GM23338 (cell line): ENCODE results near the gene NR4A1. TPM values are rescaled to one million over a fixed set of nuclear protein-coding genes. Genes with fewer than 3 reads are reported as not detected.

Source experiments
- ATAC-seq: fragments of 200-7000 bp; cut with Tn5 transposase; 3 replicates; pipeline ENCODE4 v1.9.1; 2020
- DNase-seq: peaks from one replicate; pipeline ENCODE4 v3.0.0-alpha.2; 2015; ENCODE audit warnings: low spot score
- H2AFZ ChIP-seq: fragments of 200-600 bp; sonication (generic); 2 replicates; pipeline ENCODE4 v1.8.0; 2016; ENCODE audit warnings: antibody characterized with exemption, mild to moderate bottlenecking, moderate library complexity
- H3F3A ChIP-seq: fragments of 200-600 bp; sonication (generic); replicated peaks from 2 replicates; pipeline ENCODE4 v1.8.0; 2017; ENCODE audit warnings: antibody characterized with exemption, mixed run types, low read depth
- H3K27ac ChIP-seq: fragments of 200-600 bp; sonication (generic); 2 replicates; pipeline ENCODE4 v1.6.1; 2016; ENCODE audit warnings: low read depth
- H3K27me3 ChIP-seq: fragments of 200-600 bp; sonication (generic); 2 replicates; pipeline ENCODE4 v1.8.0; 2016; ENCODE audit warnings: mild to moderate bottlenecking, mixed run types, moderate library complexity; ENCODE audit not compliant: insufficient read depth
- H3K36me3 ChIP-seq: fragments of 200-600 bp; sonication (generic); 2 replicates; pipeline ENCODE4 v1.8.0; 2016; ENCODE audit warnings: mild to moderate bottlenecking; ENCODE audit not compliant: insufficient read depth
- H3K4me1 ChIP-seq: fragments of 200-600 bp; sonication (generic); 2 replicates; pipeline ENCODE4 v1.8.0; 2016; ENCODE audit warnings: mild to moderate bottlenecking, moderate library complexity; ENCODE audit not compliant: insufficient read depth
- H3K4me2 ChIP-seq: fragments of 200-600 bp; sonication (generic); 2 replicates; pipeline ENCODE4 v1.7.1; 2017; ENCODE audit warnings: mixed run types
- H3K4me3 ChIP-seq: fragments of 200-600 bp; sonication (generic); 2 replicates; pipeline ENCODE4 v1.6.1; 2016; ENCODE audit warnings: mixed run types
- H3K79me2 ChIP-seq: fragments of 200-600 bp; sonication (generic); replicated peaks from 2 replicates; pipeline ENCODE4 v1.8.0; 2017; ENCODE audit warnings: mild to moderate bottlenecking; ENCODE audit not compliant: insufficient read depth
- H3K9me2 ChIP-seq: fragments of 200-600 bp; sonication (generic); 2 replicates; pipeline ENCODE4 v1.8.0; 2017; ENCODE audit not compliant: insufficient read depth
- H4K20me1 ChIP-seq: fragments of 200-600 bp; sonication (generic); replicated peaks from 2 replicates; pipeline ENCODE4 v1.8.0; 2017; ENCODE audit warnings: mild to moderate bottlenecking; ENCODE audit not compliant: insufficient read depth
- H3K27ac Mint-ChIP-seq: 2 replicates; pipeline ENCODE4 v1.8.0; 2020; ENCODE audit warnings: inconsistent platforms, mild to moderate bottlenecking, moderate library complexity, mixed read lengths
- H3K27me3 Mint-ChIP-seq: 3 replicates; pipeline ENCODE4 v1.8.0; 2022; ENCODE audit warnings: low read depth, mild to moderate bottlenecking, moderate library complexity, mixed read lengths, inconsistent platforms; ENCODE audit not compliant: insufficient read depth, poor library complexity
- H3K36me3 Mint-ChIP-seq: 3 replicates; pipeline ENCODE4 v1.8.0; 2021; ENCODE audit warnings: low read depth, mild to moderate bottlenecking, inconsistent platforms, moderate library complexity, mixed read lengths
- H3K4me1 Mint-ChIP-seq: 3 replicates; pipeline ENCODE4 v1.8.0; 2020; ENCODE audit warnings: mild to moderate bottlenecking, inconsistent platforms, mixed read lengths
- H3K4me3 Mint-ChIP-seq: 3 replicates; pipeline ENCODE4 v1.8.0; 2021; ENCODE audit warnings: moderate library complexity, mild to moderate bottlenecking, inconsistent platforms, mixed read lengths
- H3K9me3 Mint-ChIP-seq: 3 replicates; pipeline ENCODE4 v1.8.0; 2020; ENCODE audit warnings: moderate library complexity, mild to moderate bottlenecking, inconsistent platforms, mixed read lengths
- CTCF ChIP-seq, 2 experiments: fragments of 200-600 bp in 1 of 2; sonication (generic) in 1 of 2; conservative IDR thresholded peaks; 2 replicates each; pipeline versions ENCODE4 v1.5.1 to v1.6.1; 2016 to 2017; ENCODE audit warnings: antibody characterized with exemption in 2 of 2, low read depth in 2 of 2, mild to moderate bottlenecking in 2 of 2, moderate library complexity in 1 of 2
- EZH2phosphoT487 ChIP-seq: fragments of 200-600 bp; sonication (generic); IDR thresholded peaks from one replicate; pipeline ENCODE4 v1.8.1; 2018; ENCODE audit warnings: antibody characterized with exemption; ENCODE audit not compliant: unreplicated experiment
- REST ChIP-seq: IDR thresholded peaks from one replicate; pipeline ENCODE4 v1.6.1; 2018; ENCODE audit warnings: antibody characterized with exemption; ENCODE audit not compliant: unreplicated experiment
- ZNF462 ChIP-seq: fragments of 250-450 bp; sonication (Bioruptor Pico); IDR thresholded peaks from 2 replicates; pipeline ENCODE4 v1.5.0; 2020; ENCODE audit warnings: mild to moderate bottlenecking, moderate library complexity
- polyA plus RNA-seq: library from polyadenylated mRNA; unstranded; fragments of >200 nt; fragmentation: Nextera tagmentation; extraction: Ambion mirVana; gene quantifications from 2 replicates; pipeline ENCODE4 v1.2.1, GENCODE V29; 2016
- total RNA-seq: library from RNA; depleted of rRNA; stranded (reverse); fragments of >200 nt; shearing (Covaris generic); gene quantifications from 2 replicates; pipeline ENCODE4 v1.2.3, GENCODE V29; 2014

Gene NR4A1
- total and polyA plus RNA-seq, 2 experiments from 2014 or later, result 7.5 to 19.1 TPM

GRCh38 chr12:52091869-52092268 is 40.6 kb downstream of the NR4A1 start (continued):
- no peak for TF ChIP-seq ZNF462 (CRISPR knock-in tag)
- no peak for TF ChIP-seq REST

- DNase-seq (no peak), ATAC-seq (no peak)
- Mint-ChIP-seq H3K27ac (no peak overlapping the region), H3K4me3 (no peak overlapping the region), H3K9me3 (no peaks in the 10 kb centered on the region), H3K4me1 (peaks cover 13% of the 10 kb centered on the region), H3K27me3 (peaks cover 6% of the 10 kb centered on the region), H3K36me3 (no peaks in the 10 kb centered on the region)
- Histone ChIP-seq H4K20me1 (no peaks in the 10 kb centered on the region), H3K36me3 (no peaks in the 10 kb centered on the region), H3K79me2 (no peaks in the 10 kb centered on the region), H3K4me2 (no peak overlapping the region), H3K4me3 (no peak overlapping the region), H2AFZ (no peak overlapping the region), H3K9me2 (no peaks in the 10 kb centered on the region), H3K27me3 (no peaks in the 10 kb centered on the region), H3K27ac (no peak overlapping the region), H3F3A (no peaks in the 10 kb centered on the region), H3K4me1 (peaks cover 12% of the 10 kb centered on the region; the same call in 1 of the 2 replicates)
- 0 out of 4 replicates have a peak, but pooled peaks of 1 of the 2 experiments have one; percentile 5 for TF ChIP-seq CTCF (conservative IDR thresholded peaks at IDR 0.05; ENCODE audit: low read depth in 2 of 2)
- TF ChIP-seq EZH2phosphoT487, result no peak
Observed at GRCh38 chr12:52093346-52093745, 42.1 kb downstream of the NR4A1 start.
